GM21529 (cell line): ENCODE data around the gene UMODL1.

Source experiments
- ATAC-seq: cut with Tn5 transposase; IDR thresholded peaks from one replicate; pipeline ENCODE4 v1.9.1; 2021; ENCODE audit not compliant: unreplicated experiment

The UMODL1 gene

DNA sequence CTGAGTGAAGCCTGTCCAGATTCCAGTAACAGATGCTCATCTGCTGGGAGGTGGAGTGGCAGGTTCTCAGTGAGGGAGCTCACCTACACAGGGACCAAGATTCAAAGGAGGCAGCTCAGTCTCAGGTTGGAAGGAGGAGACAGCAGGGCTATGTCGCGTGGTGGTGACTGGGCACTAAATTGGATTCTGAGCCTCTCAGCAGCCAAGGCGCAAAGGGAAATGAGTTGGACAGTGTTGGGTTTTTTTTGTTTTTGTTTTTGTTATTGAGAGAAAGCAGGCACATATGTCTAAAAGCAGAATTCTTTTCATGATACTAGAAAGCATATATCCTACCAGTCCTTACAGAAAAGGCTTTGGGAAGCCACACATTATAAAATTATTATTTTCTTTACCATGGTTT lies 26.2 kb downstream of the UMODL1 start:
- no peak for ATAC-seq

DNA sequence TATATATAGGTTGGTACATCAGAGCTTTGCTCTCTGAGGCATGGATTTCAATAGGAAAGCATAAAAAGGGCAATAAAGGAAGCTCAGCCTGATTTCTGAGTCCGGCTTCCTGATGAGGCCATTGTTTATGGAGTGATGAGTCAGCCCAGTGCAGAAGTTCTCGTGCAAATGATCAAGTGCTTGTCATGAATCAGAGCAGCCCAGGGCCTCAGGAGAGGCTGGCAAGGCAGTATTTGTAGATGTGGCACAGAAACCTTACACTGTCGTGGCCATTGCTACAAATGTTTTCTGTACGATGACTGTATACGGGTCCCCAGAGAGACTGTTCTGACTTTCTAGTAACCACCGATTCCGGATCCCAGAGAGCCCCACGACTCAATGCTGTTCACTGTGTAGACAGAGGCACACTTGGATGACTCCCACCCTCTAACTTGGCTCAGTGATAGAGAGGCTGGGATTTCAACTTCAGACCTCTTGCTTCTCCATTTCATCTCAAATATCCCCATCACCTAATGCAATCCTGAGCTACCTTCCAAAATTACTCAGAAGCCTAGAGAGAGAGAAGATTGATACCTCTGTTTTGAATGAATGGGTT lies 26.8 kb downstream of the UMODL1 start:
- ATAC-seq = no peak

DNA sequence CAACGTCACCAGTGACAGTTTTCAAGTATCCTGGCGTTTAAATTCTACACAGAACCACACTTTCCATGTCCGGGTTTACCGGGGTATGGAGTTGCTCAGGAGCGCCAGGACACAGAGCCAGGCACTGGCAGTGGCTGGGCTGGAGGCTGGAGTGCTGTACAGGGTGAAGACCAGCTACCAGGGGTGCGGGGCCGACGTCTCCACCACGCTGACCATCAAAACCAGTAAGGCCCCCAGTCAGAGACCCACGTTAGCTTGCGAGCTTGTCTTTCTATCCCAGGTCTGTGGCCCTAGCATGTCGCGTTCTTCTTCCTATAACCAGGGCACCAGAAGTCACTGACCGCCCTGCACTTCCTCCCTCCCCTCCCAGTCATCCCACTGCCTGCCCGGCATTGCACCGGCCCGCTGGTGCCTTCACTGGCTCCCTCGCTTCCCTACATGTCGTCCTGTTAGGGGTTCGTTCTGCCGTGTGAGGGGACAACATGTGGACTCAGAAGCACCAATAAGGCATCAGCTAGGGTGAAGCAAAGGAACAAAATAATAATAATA lies 27.9 kb downstream of the UMODL1 start:
- ATAC-seq = no peak

DNA sequence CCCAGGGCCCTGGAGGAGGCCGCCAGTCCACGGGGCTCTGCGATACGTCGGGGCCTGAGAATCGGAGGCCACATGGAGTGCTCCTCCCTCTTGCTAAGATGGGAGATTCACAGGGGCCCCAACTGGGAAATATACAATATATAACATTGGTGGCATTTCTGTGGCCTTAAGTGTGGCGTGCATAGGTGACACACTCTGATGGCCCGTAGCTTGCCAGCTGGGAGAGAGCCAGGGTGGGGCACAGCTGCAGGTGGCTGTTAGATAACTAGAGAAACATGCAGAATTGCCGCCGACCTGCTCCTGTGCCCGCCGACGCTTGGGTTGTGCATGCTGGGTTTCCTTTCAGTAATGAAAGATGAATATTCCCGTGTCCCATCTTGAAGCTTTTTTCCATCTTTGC lies 30.1 kb downstream of the UMODL1 start:
- no peak for ATAC-seq

DNA sequence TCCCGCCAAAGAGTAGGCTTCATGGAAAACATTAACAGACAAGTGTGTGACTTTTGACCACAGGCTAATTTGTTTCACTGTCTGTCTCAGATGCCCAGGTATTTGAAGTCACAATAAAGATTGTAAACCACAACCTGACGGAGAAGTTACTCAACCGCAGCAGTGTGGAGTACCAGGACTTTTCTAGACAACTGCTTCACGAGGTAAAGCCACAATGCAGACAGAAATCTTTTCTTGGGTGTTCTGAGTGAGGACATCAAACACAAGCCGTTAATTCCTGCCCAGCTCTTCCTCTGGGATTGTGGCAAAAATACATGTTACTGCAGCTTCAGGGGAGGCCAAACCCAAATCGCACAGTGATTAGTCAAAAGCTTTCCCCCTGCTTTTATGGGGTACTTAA lies 31.0 kb downstream of the UMODL1 start:
- ATAC-seq = no peak

DNA sequence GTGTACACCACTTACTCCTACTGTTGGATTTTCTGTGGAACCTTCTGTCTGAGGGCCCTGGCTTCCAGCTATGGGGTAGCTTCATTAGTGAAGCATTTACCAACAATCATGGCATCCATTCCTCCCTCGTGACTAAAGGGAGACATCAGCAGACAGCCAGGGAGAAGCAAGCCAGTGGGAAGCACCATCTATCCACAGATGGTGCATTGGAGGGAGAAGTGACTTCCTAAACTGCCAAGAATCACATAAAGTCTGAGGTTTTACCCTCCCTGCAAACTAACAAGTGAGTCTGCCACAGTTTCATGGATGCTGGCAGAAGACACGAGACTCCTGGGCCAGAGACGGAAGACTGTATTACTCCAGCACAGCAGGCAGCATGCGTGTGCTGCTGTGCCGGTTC lies 31.4 kb downstream of the UMODL1 start:
- no peak for ATAC-seq

DNA sequence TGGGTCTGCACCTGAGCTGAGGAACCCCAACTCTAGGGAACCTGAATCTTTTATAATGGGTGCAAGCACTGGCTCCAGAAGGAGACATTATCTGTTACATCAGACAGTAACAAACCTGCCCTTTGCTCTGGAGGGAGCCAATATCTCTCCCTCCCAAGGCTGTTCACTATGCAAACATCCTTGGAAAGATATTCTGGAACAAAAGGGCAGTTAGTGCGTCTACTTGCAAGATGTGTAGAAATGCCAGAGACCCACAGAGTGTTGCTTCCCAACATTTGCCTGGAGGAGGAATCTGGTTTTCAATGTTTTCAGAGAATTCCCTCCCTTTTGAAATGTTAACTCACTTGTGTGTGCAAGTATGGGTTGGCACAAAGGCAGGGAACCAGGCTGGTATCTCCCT lies 31.9 kb downstream of the UMODL1 start:
- ATAC-seq = no peak

DNA sequence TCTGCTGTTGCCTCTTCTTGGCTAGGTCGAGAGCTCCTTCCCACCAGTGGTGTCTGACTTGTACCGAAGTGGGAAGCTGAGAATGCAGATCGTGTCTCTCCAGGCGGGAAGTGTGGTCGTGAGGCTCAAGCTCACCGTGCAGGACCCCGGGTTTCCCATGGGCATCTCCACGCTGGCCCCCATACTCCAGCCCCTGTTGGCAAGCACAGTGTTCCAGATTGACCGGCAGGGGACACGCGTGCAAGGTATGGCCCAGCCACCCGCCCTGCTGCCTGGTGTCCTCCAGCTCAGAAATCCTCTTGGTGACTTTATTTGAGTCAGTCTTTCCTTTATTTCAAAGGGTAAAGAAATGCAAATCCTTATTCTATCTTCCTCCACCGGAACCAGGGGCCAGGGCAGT lies 32.7 kb downstream of the UMODL1 start:
- no peak for ATAC-seq

DNA sequence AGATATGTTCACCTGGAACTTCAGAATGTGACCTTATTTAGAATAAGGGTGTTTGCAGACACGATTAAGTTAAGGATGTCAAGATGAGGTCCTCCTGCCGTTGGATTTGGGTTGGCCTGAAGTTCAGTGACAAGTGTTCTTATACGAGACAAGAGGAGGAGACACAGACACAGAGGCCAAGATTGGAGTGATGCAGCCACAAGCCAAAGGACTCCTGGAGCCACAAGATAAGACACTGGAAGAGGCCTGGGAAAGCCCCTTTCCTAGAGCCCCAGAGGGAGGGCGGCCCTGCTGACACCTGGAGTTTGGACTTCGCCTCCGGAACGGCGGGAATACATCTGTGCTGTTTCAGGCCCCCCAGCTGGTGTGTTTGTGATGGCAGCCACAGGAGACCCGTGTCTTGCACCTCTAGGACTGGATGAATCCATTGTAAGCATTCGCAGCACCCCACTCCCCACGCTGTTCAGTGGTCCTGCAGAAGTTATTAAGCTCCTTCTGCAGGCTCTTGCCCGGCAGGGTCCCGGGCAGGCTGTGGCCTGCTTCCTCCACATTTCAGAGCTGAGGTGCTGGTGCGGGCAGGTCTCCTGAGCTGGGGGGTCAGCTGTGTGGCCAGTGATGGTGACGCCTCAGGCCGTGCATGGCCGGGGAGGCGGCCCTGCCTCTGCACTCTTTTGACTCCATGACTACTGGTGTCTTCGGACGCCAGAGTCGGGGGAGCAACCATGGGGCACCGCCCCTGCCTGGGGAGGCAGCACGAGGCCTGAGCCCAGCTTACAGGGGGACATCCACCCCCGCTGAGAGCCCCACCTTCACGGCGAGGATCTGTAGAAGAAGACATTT lies 34.6 kb downstream of the UMODL1 start:
- ATAC-seq = no peak

DNA sequence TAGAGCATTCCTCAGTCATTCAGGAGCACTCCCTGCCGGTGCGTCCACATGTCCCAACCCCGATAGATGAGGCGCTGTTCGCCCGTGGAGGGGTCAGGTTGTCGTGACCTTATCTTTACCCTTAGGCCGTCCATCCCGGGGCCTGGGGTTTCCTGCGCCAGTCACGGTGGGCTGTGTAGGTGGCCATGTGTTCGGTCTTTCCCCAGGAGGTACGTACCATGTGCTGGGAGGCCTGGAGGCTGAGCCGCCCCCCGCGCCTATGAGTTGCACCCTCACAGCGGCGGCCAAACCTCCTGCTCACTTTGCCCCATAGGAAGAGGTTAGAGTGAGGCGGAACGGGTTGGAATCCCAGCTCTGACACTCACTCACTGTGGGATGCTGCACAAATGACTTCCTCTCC lies 35.3 kb downstream of the UMODL1 start:
- no peak for ATAC-seq

DNA sequence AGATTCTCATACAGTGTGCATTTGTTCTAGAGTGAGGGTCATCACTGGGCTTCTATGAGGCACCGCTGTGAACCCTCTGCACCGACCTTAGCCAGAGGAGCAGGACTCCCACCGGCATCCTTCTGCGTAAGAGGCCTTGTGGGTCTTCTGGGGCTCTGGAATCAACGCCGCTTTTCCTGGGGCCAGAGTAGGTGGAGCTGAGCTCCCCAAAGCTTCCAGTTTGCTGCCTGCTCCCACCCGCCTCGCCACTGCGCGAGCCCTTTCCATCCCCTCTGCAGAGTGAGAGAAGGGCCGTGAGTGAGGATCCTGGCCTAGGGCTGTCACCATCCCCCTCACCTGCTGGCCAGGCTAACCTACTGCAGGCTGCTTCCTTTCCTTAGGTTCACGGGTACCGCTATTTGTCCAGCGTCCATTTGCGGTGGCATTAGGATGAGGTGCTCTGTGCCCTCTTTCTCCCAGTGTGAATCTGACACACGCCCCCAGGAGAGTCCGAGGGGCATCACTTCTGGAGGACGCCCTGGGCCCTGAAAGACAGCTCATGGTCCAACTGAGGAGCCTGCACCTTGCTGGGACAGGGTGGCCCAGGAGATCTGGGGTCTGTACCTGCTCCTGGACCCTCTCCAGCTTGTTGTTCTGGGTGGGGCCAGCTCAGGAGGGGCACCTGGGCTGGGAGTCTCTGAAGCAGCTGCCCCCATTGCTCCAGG lies 36.2 kb downstream of the UMODL1 start:
- ATAC-seq = peak; percentile 4

DNA sequence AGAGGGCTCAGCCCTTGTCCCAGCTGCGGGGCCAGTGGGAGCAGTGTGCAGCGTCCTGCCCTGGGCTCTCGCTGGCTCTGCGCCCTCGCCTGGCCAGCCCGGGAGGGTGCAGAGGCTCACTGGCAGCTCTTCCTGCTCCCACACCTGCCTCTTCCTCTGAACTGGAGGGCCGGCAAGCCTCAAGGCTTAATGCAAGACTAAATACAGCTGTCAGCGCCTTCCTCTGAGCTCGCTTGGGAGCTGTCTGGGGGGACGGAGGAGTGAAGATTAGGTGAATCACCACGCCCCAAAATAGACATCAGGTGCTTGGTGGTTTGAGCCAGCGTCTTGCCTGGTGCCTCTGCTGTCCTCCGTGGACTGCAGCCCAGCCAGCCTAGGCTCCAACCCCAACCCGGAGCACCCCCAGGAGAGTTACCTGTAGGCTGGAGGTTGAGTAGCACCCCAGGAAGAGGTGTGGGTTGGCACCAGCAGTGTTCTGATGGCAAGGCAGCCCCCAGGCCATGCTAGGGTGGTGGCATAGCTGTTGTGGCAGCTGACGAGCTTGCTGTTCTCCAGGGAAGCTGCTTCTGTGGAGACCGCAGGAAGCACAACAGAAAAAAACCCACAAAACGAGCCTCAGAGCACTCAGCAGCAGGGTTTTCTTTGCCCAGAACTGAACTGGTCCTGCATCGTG lies 36.9 kb downstream of the UMODL1 start:
- peak; percentile 85 for ATAC-seq

DNA sequence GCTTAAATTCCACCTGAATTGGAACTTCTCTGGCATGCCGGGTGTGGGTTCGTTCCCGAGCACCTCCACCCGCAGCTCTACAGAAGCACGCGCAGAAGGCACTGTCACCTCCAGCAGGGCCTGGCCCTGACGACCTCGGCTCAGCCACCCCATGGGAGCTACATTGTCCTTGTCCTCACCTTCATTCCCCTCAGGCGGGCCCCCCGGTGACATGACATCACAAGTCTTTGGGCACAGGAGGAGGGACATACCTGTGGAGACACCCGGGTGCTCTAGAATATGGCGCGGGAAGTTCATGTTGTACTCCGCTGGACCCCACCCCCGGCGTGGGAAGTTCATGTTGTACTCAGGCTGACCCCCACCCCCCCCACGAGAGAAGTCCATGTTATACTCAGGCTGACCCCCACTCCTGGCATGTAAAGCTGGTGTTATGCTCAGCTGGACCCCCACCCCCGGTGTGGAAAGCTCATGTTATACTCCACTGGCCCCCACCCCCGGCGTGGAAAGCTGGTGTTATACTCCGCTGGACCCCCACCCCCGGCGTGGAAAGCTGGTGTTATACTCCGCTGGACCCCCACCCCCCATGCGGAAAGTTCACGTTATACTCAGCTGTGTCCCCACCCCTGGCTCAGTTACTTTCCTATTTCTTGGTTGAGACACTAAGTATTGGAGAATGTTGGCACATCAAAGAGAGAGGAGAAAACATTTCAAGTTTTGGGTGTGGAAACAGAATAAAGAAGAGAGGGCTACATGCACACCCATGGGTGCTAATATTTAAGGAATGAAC lies 37.6 kb downstream of the UMODL1 start:
- ATAC-seq = no peak

DNA sequence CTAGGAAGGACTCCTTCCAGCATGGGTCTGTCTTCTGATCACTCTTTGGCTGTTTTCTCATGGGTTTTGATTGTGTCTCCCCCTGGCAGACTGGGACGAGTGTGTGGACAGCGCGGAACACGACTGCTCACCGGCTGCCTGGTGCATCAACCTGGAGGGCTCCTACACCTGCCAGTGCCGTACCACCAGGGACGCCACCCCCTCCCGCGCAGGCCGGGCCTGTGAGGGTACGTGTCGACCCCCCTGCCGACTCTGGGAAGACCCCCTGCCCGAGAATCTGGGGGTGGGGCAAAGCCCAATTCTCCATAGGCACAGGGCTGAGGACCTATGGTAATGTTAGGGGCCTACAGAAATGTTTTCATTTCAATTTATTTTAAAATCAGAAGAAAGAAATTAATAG lies 38.4 kb downstream of the UMODL1 start:
- no peak for ATAC-seq

DNA sequence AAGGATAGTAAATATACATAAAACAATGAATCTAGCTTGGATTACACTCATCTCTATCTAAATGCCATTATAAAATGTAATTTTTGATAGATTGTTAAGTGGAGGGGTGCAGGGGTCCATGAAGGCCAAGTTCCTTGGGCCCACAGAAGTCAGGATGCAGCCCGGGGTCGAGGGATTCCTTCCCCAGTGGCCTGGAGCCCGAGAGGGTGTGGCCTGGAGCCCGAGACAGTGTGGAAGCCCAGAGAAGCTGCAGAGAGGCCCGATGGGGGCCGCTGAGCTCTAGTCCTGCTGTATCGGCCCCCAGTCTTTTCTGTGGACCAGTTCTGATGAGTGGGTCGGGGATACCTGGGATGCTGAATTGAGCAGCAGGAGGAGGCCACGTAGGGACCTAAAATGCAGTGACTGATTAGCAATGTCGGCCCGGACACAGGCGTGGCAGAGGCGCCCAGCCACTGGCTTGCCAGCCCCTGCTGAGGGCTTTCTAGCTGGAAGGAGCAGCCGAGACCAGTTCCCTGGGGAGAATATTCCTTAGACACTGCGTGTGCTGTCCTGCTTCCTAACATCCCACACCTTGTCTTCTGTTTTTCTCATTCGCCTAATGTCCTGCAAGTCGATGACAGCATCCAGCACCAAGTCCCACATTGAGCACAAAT lies 38.9 kb downstream of the UMODL1 start:
- ATAC-seq = no peak

DNA sequence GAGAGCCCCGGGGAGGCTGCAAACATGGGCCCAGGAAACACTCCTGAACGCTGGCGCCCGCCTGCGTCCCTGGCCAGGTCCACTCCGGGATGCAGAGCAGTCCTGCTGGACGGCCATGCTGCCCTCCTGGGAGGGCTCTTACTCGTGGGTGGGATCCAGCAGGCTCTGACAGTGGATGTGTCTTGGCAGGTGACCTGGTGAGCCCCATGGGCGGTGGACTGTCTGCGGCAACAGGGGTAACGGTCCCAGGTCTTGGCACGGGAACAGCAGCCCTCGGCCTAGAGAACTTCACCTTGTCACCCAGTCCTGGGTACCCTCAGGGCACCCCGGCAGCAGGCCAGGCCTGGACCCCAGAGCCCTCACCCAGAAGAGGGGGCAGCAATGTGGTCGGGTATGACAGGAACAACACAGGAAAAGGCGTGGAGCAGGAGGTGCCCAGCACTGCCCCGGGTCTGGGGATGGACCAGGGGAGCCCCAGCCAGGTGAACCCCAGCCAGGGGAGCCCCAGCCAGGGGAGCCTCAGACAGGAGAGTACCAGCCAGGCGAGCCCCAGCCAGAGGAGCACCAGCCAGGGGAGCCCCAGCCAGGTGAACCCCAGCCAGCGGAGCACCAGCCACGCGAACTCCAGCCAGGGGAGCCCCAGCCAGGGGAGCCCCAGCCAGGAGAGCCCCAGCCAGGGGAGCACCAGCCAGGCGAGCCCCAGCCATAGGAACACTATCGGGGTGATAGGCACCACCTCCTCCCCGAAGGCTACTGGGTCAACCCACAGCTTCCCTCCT lies 39.8 kb downstream of the UMODL1 start:
- ATAC-seq = no peak

DNA sequence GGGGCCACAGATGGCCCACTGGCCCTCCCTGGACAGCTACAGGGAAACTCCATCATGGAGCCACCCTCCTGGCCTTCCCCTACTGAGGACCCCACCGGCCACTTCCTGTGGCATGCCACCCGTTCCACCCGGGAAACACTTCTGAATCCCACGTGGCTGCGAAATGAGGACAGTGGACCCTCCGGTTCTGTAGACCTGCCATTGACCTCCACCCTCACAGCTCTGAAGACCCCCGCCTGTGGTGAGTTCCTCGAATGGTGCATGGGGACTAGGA lies 40.3 kb downstream of the UMODL1 start:
- no peak for ATAC-seq

DNA sequence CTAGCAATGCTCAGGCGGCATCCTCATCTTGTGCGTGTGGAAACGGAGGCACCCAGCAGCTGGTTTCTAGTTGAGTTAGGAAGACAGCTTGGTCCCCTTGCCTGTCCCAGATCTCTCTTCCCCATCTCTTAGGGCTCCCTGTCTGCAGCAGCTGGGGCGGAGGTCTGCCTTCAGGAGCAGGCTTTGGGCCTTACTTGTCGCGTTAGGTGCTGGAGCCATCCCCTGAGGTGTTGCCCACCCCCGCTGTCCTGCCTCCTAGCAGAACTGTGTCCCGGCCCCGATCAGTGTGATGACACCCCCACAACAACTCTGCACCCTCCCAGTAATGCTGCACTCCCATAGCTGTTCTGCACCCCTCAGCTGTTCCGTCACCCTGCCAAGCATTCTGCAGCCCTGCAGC lies 40.7 kb downstream of the UMODL1 start:
- no peak for ATAC-seq

DNA sequence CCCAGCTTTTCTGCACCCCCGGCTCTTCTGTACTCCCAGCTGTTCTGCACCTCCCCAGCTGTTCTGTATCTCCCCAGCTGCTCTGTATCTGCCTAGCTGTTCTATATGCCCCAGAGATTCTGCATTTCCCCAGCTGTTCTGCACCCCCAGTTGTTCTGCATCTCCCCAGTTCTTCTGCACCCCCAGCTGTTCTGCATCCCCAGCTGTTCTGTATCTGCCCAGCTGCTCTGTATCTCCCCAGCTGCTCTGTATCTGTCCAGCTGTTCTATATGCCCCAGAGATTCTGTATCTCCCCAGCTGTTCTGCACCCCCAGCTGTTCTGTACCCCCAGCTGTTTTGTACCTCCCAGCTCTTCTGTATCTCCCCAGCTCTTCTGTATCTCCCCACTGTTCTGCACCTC lies 41.1 kb downstream of the UMODL1 start:
- ATAC-seq = no peak

DNA sequence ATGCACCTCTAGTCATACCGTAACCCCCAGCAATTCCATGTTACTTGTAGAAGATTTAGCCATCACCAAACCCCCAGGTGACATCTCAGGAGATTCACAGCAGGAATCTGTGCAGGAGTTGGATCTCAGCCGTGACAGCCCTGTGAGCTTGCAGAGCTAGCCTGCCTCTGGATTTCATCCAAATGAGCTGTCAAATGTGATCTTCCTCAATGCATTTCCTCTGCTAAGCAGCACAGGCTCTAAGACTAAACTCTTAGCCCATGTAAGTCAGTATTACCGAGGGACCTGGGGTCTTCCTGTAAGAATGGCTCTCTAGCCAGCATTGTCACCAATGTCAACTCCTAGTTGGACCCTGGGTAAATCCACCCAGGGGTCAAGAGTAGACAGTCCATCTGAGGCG lies 41.7 kb downstream of the UMODL1 start:
- ATAC-seq = no peak
